ENCODE measurements around the gene LPCAT1.

- no peak for TF ChIP-seq CTCF (IDR thresholded peaks at IDR 0.05; ENCODE audit: low read depth, low read length, poor library complexity, severe bottlenecking)
- no peak for TF ChIP-seq EZH2phosphoT487 (IDR thresholded peaks at IDR 0.05; ENCODE audit: borderline replicate concordance, low read length)
Measured at GRCh38 chr5:1543398-1544293, 19.9 kb upstream of the LPCAT1 start.
